ENCODE data around the gene CYB561D1. TPM values are rescaled to one million over a fixed set of nuclear protein-coding genes. Genes with fewer than 3 reads are reported as not detected.

CYB561D1 gene, protein sequence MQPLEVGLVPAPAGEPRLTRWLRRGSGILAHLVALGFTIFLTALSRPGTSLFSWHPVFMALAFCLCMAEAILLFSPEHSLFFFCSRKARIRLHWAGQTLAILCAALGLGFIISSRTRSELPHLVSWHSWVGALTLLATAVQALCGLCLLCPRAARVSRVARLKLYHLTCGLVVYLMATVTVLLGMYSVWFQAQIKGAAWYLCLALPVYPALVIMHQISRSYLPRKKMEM
- total RNA-seq, result 5.6 TPM

DNA sequence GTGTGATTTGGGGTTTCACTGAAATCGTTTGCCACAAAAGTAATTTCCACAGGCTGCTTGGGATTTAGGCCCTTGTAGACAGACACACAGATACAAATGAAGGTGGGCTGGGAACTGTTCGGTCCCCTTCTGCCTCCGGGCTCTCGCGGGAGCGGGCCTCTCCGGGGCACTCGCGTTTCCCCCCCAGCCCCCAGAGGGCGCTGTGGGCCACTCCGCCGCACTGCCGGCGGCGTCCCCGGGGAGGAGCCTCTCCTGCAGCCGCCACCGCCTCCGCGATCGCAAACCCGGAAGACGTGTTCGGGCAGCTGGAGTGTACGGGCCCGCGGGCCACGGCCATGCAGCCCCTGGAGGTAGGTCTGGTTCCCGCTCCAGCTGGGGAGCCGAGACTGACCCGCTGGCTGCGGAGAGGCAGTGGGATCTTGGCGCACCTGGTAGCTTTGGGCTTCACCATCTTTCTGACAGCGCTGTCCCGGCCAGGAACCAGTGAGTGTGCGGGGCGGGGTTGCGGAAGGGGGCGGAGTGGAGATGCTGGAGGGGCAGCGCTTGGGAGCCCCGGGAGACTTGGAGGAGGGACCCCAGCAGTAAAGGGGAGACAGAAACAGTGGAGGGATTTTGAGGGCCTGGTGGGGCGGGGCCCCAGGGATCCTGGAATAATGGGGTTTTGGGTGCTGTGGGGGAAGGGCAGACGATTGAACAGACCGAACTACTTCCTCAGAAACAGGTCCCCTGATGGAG is at the start of gene CYB561D1:
Gene CYB561D1 (plus strand): TSS at position 290 of the 735 bp plus-strand sequence. CDS start 46 bp downstream, at position 336.

GRCh38 chr1:109466452-109467300 is 27.2 kb upstream of the CYB561D1 start, which contains the start of gene SYPL2:
Gene SYPL2, plus strand, starts transcription at chr1:109466546. Its CDS starts 298 bp downstream, at chr1:109466844.

DNA sequence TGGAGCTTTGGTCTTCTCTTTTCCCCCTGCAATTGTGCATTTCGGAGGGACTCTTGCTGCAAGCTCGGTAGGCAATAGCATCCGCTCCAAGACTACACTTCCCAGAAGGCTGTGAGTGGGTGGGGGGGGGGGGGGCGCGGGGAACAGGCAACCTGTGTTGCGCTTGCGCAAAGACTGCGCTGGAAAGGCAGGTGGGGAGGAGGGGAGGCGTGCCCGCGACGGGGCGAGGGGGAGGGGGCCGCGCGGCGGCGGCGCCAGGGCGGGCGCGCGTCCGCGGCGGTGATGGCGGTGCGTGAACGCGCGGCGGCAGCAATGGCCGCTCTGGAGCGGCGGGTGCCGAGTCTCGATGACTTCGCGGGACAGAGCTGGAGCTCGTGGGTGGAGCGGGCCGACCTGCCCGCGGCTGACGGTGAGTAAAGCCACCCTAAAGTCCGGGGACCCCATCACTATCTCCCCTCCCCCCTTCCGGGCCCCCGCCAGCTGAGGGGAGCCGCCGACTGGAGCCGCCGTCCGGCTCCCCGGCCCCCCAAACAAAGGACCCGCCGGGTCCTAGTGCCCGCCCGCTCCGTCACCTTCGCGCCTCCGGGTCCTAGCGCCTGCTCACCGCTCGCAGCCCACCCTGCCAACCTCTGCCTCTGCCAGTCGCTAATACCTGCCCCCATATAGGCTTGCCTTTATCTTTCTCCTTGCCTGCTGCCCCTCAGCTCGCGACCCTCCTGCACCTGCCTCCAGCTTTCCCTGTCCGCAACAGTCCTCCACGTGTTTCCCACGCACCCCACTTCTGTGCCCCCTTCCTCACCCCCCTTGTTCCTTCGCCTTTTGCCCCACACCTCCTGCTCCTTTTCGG is 10.0 kb upstream of the CYB561D1 start, which contains the start of gene ATXN7L2:
Gene ATXN7L2 (plus strand): TSS at position 234 of the 847 bp plus-strand sequence. CDS start 49 bp downstream, at position 283.

DNA sequence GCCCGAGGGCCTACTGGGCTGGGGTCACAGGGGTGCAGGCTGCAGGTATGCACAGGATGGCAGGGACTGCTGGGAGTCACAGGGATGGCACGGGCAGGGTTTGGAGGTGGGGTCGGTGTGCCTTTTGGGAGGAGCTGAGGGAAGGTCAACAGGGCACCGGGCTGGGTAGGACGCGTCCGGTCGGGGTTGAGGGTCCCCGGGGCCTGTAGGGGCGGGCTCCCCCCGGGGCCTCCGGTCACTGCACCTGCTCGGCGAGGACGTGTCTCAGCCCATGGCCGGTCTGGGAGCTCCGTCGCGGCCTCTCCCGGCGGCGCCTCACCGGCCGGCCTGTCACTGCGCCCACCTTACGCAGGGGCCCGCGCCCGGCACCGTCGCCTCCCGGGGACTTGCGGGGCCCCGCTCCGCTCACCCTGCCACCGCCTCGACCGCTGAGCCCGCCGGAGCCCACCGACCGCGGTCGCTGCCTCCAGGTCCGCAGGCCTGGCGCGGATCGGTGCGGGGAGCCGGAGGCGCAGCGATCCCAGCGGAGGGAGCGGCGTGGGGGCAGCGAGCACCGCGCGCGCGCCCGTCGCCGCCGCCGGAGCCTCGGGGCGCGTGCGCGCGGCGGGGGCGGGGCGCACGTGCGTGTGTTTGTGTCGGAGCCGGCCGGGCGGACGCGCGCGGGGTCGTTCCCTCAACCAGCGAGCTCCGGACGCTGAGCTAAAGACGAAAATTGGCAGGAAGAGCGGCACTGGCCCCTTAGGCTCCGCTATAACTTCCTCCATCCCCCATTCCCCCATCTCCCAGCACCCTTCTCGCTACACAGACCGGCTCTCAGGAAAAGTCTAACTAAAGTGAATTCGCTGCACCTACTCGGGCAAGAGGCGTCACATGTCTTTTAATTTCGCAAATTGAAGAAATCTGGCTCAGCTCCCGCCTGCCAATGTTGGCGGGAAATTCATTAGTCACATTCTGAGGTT is 15.6 kb downstream of the CYB561D1 start, which contains the start of gene AMIGO1:
Gene AMIGO1 (minus strand): TSS at position 552 of the 959 bp plus-strand sequence. CDS start 815 bp downstream, outside the sequence.

GRCh38 chr1:109539676-109540075 is 45.8 kb downstream of the CYB561D1 start, which contains the start of gene GPR61:
Gene GPR61, plus strand, starts transcription at chr1:109539872. Its CDS starts 3,151 bp downstream, at chr1:109543023.

GRCh38 chr1:109548321-109549267 is 54.7 kb downstream of the CYB561D1 start, which contains the start of gene GNAI3:
Gene GNAI3, plus strand, starts transcription at chr1:109548615. Its CDS starts 106 bp downstream, at chr1:109548721.

Other genes with a start within 250 kb of the CYB561D1 start
- 35.2 TPM for gene CELSR2, start 244.6 kb upstream of the CYB561D1 start, total RNA-seq
- 13.7 TPM for gene PSRC1, start 210.9 kb upstream of the CYB561D1 start, total RNA-seq
- 0.55 TPM for gene MYBPHL, start 187.1 kb upstream of the CYB561D1 start, total RNA-seq
- gene SORT1, start 96.2 kb upstream of the CYB561D1 start, total RNA-seq, result 46.4 TPM
- gene PSMA5, start 67.6 kb upstream of the CYB561D1 start, total RNA-seq, result 23.9 TPM
- 5.3 TPM for gene SYPL2, start 27.5 kb upstream of the CYB561D1 start, total RNA-seq
- gene ATXN7L2, start 10.2 kb upstream of the CYB561D1 start, total RNA-seq, result 9.6 TPM
- 13.3 TPM for gene AMIGO1, start 15.6 kb downstream of the CYB561D1 start, total RNA-seq
- 4.8 TPM for gene GPR61, start 45.8 kb downstream of the CYB561D1 start, total RNA-seq
- gene GNAI3, start 54.5 kb downstream of the CYB561D1 start, total RNA-seq, result 12.8 TPM
- gene GNAT2, start 125.5 kb downstream of the CYB561D1 start, total RNA-seq, result 21.8 TPM
- 75.2 TPM for gene AMPD2, start 125.7 kb downstream of the CYB561D1 start, total RNA-seq
- 15.4 TPM for gene GSTM4, start 162.0 kb downstream of the CYB561D1 start, total RNA-seq
- 92.3 TPM for gene GSTM2, start 174.0 kb downstream of the CYB561D1 start, total RNA-seq
- not detected for gene GSTM1, start 193.7 kb downstream of the CYB561D1 start, total RNA-seq
- 16.9 TPM for gene GSTM5, start 218.2 kb downstream of the CYB561D1 start, total RNA-seq
- gene GSTM3, start 246.9 kb downstream of the CYB561D1 start, total RNA-seq, result 41.6 TPM